Activated CD4-positive, alpha-beta T cell treated with anti-CD3 and anti-CD28 coated beads, Interleukin-2, amount 10 ng/mL, durations not matched to agents 7 days and 5 days (primary cell): Measurements from ENCODE around the gene LAX1. TPM values are rescaled to one million over a fixed set of nuclear protein-coding genes. Genes with fewer than 3 reads are reported as not detected.
A peak's percentile ranks its signal among the peaks of the same experiment; 100 is the strongest.
"Not testable (repeated sequence)": the region's sequence is repeated elsewhere in the genome, so short reads cannot be mapped to it uniquely, and the experiment has no call there.

Experiments
- CTCF ChIA-PET: fragments of 350-600 bp; sonication (Branson Sonifier 250); formaldehyde crosslinking; loops from one replicate; lab custom pipeline; 2021; ENCODE audit warnings: antibody characterized with exemption; lab: Charles Lee
- POLR2A ChIA-PET: fragments of 350-600 bp; sonication (Branson Sonifier 250); formaldehyde crosslinking; loops from one replicate; lab custom pipeline; 2021; ENCODE audit warnings: antibody characterized with exemption; lab: Charles Lee
- DNase-seq: peaks from one replicate; pipeline ENCODE4 v3.0.0-alpha.2; 2020
- H3K27ac Mint-ChIP-seq: one replicate; pipeline ENCODE4 v1.8.0; 2021; ENCODE audit warnings: mild to moderate bottlenecking, moderate library complexity, mixed read lengths
- H3K27me3 Mint-ChIP-seq: one replicate; pipeline ENCODE4 v1.8.0; 2021; ENCODE audit warnings: mixed read lengths
- H3K36me3 Mint-ChIP-seq: one replicate; pipeline ENCODE4 v1.8.0; 2021; ENCODE audit warnings: low read depth, mixed read lengths
- H3K4me1 Mint-ChIP-seq: one replicate; pipeline ENCODE4 v1.8.0; 2021; ENCODE audit warnings: mixed read lengths
- H3K4me3 Mint-ChIP-seq: one replicate; pipeline ENCODE4 v1.8.0; 2021; ENCODE audit warnings: mild to moderate bottlenecking, moderate library complexity, mixed read lengths
- H3K9me3 Mint-ChIP-seq: one replicate; pipeline ENCODE4 v1.8.0; 2021; ENCODE audit warnings: mixed read lengths
- total RNA-seq, 2 experiments: library from RNA; stranded (reverse); gene quantifications; one replicate each; pipeline ENCODE4 v1.2.3, GENCODE V29; 2021

Gene LAX1
- total RNA-seq, 2 experiments from 2014 or later = 18.9 to 20.5 TPM

GRCh38 chr1:203776636-203777035 is 11.7 kb downstream of the LAX1 start:
- POLR2A ChIA-PET = no interaction called here
- H3K27me3 Mint-ChIP-seq = no peaks in the 10 kb centered on the region
- peaks cover 3% of the 10 kb centered on the region for H3K4me1 Mint-ChIP-seq
- H3K4me3 Mint-ChIP-seq = no peak overlapping the region
- H3K36me3 Mint-ChIP-seq = peaks cover 42% of the 10 kb centered on the region
- H3K9me3 Mint-ChIP-seq = no peaks in the 10 kb centered on the region
- no peak for DNase-seq
- H3K27ac Mint-ChIP-seq = no peak overlapping the region
- CTCF ChIA-PET = interaction anchor here (0.8 to 1.4 kb wide), 3 partner anchors 12 to 62 kb away, joined by 3 to 4 read pairs (median 4); partner anchors contain the start of gene LAX1

DNA sequence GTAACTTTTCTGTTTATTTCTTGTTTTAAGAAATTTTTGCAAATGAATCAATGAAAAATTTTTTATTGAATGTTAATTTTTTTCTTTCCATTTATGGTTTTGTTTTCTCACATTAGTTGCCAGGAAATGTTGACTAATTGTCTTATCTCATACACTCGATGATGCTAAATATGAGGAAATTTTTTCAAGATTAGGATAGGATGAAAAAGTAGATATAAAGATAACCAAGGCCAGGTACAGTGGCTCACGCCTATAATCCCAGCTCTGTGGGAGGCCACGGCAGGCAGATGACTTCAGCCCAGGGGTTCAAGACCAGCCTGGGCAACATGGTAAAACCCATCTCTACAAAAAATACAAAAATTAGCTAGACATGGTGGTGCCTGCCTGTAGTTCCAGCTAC is 12.6 kb downstream of the LAX1 start:
- no peak overlapping the region for H3K4me3 Mint-ChIP-seq
- H3K27ac Mint-ChIP-seq = no peak overlapping the region
- H3K36me3 Mint-ChIP-seq = peaks cover 38% of the 10 kb centered on the region
- ChIA-PET POLR2A (no interaction called here), CTCF (interaction anchor here (0.6 kb wide), 1 partner anchor 120 kb away, joined by 3 read pairs; no protein-coding TSS in a partner anchor)
- peaks cover 3% of the 10 kb centered on the region for H3K4me1 Mint-ChIP-seq
- no peaks in the 10 kb centered on the region for H3K9me3 Mint-ChIP-seq
- DNase-seq = no peak
- no peaks in the 10 kb centered on the region for H3K27me3 Mint-ChIP-seq

DNA sequence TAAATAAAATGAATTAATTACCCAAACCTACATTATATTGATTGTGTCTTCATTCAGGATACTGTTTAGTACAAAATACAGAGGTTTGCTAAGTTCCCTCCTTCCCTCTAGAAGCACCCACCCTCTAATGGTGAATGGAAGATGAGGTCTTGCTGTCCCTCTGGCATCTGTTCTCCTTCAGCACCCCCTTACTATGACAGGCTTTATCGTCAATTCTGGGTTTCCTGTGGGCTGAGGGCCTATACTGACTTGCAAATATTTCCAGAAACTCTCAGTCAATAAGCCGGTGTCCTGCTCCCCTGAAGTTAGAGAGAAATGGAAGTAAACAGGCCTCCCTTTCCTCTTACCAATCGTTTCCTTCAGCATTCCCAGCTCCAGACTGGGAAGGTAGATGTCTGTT is 13.2 kb downstream of the LAX1 start:
- POLR2A ChIA-PET = no interaction called here
- CTCF ChIA-PET = no interaction called here
- no peaks in the 10 kb centered on the region for H3K27me3 Mint-ChIP-seq
- H3K4me3 Mint-ChIP-seq = no peak overlapping the region
- no peaks in the 10 kb centered on the region for H3K9me3 Mint-ChIP-seq
- no peak overlapping the region for H3K27ac Mint-ChIP-seq
- H3K36me3 Mint-ChIP-seq = peaks cover 34% of the 10 kb centered on the region
- no peak for DNase-seq
- H3K4me1 Mint-ChIP-seq = peaks cover 3% of the 10 kb centered on the region

DNA sequence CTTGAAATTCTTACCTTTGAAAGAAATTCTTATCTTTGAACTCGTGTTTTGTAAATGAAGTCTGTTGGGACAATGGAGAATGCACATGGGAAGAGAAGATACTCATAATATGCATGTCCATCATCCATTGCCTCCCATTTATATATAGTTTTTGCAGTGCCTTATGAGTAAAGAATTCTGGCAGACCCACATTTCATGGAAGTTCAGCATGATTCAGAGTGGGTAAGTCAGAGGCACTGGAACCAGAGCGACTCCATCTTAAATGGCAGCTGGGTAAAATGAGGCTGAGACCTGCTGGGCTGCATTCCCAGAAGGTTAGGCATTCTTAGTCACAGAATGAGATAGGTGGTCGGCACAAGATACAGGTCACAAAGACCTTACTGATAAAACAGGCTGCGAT is 13.8 kb downstream of the LAX1 start:
- H3K9me3 Mint-ChIP-seq = no peaks in the 10 kb centered on the region
- no peak for DNase-seq
- H3K4me3 Mint-ChIP-seq = no peak overlapping the region
- H3K27ac Mint-ChIP-seq = no peak overlapping the region
- ChIA-PET CTCF (no interaction called here), POLR2A (no interaction called here)
- H3K27me3 Mint-ChIP-seq = no peaks in the 10 kb centered on the region
- peaks cover 32% of the 10 kb centered on the region for H3K36me3 Mint-ChIP-seq
- H3K4me1 Mint-ChIP-seq = peaks cover 3% of the 10 kb centered on the region

- Mint-ChIP-seq H3K9me3 (no peaks in the 10 kb centered on the region), H3K27ac (no peak overlapping the region), H3K36me3 (peaks cover 6% of the 10 kb centered on the region), H3K4me3 (no peak overlapping the region), H3K4me1 (no peaks in the 10 kb centered on the region), H3K27me3 (no peaks in the 10 kb centered on the region)
- POLR2A ChIA-PET = no interaction called here
- no peak for DNase-seq
- CTCF ChIA-PET = interaction anchor here (1.0 to 1.4 kb wide), 3 partner anchors 10 to 54 kb away, joined by 3 to 4 read pairs (median 3); partner anchors contain the start of gene LAX1
These were observed 17.0 kb downstream of the LAX1 start for GRCh38 chr1:203781962-203782361.

GRCh38 chr1:203789966-203790365 is 25.0 kb downstream of the LAX1 start:
- CTCF ChIA-PET = interaction anchor here (0.6 to 1.7 kb wide), 4 partner anchors 16 to 56 kb away, joined by 3 to 4 read pairs (median 4); partner anchors contain the start of gene LAX1
- H3K27me3 Mint-ChIP-seq = no peaks in the 10 kb centered on the region
- no peak overlapping the region for H3K27ac Mint-ChIP-seq
- H3K36me3 Mint-ChIP-seq = no peaks in the 10 kb centered on the region
- no peak for DNase-seq
- H3K4me3 Mint-ChIP-seq = no peak overlapping the region
- H3K9me3 Mint-ChIP-seq = no peaks in the 10 kb centered on the region
- peaks cover 6% of the 10 kb centered on the region for H3K4me1 Mint-ChIP-seq
- POLR2A ChIA-PET = no interaction called here

- Mint-ChIP-seq H3K4me1 (peaks cover 12% of the 10 kb centered on the region), H3K27ac (no peak overlapping the region), H3K4me3 (no peak overlapping the region), H3K36me3 (peaks cover 5% of the 10 kb centered on the region), H3K27me3 (no peaks in the 10 kb centered on the region), H3K9me3 (no peaks in the 10 kb centered on the region)
- ChIA-PET POLR2A (no interaction called here), CTCF (interaction anchor here (0.7 to 1.7 kb wide), 5 partner anchors 8 to 43 kb away, joined by 3 to 4 read pairs (median 4); no protein-coding TSS in a partner anchor)
- no peak for DNase-seq
These were observed 26.5 kb downstream of the LAX1 start for GRCh38 chr1:203791498-203791897.

GRCh38 chr1:203792486-203792885 is 27.5 kb downstream of the LAX1 start:
- Mint-ChIP-seq H3K27me3 (no peaks in the 10 kb centered on the region), H3K4me1 (peaks cover 21% of the 10 kb centered on the region), H3K36me3 (peaks cover 12% of the 10 kb centered on the region), H3K9me3 (no peaks in the 10 kb centered on the region), H3K27ac (no peak overlapping the region), H3K4me3 (no peak overlapping the region)
- DNase-seq = no peak
- ChIA-PET POLR2A (no interaction called here), CTCF (interaction anchor here (0.7 kb wide), 1 partner anchor 9 kb away, joined by 3 read pairs; no protein-coding TSS in a partner anchor)

GRCh38 chr1:203793561-203793960 is 28.6 kb downstream of the LAX1 start:
- H3K27ac Mint-ChIP-seq, CTCF ChIA-PET, H3K9me3 Mint-ChIP-seq, DNase-seq, POLR2A ChIA-PET, H3K27me3 Mint-ChIP-seq, H3K4me3 Mint-ChIP-seq: not testable (repeated sequence)
- peaks cover 32% of the 10 kb centered on the region for H3K4me1 Mint-ChIP-seq
- H3K36me3 Mint-ChIP-seq = peaks cover 23% of the 10 kb centered on the region

- DNase-seq = no peak
- Mint-ChIP-seq H3K27ac (peak overlapping the region; percentile 93), H3K4me1 (peaks cover 45% of the 10 kb centered on the region), H3K9me3 (peaks cover 4% of the 10 kb centered on the region), H3K4me3 (peak overlapping the region; percentile 95), H3K36me3 (peaks cover 36% of the 10 kb centered on the region), H3K27me3 (no peaks in the 10 kb centered on the region)
- ChIA-PET POLR2A (no interaction called here), CTCF (no interaction called here)
These were observed 29.9 kb downstream of the LAX1 start for GRCh38 chr1:203794764-203795440.

DNA sequence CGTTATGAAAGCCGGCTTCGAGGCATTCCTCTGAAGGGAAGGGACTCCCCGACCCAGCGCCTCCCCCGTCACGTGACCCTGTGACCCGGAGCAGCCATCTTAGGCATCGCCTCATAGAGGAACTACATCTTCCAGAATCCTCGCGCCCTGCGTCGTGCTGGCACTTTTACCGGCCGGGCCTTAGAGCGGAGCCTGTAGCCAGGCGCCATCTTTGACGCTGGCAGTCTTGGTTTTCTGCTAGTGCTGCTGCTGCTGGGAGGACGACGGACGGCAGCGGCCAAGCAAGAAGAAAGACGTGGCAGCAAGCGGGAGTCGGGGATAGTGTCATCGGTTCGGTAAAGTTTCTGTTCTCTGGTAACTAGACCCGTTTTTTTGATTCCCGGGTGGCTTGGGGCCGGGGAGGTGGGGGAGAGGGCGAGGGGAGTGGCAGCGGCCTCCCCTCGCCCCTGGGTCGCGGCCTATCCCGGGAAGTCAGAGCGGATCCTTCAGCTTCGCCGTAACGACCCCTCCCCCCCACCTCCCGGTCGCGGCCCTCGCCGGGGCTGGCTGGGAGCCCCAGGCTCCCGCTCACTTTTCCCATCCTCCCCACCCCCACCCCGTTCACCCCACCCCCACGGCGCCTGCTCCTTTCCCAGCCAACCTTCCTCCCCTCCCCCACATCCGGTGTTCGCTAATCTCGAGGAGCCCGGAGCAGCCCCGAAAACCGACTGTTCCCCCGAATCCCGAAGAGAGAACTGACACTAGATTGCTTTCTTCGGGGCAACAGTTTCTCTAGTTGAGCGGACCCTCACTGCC is 30.7 kb downstream of the LAX1 start, which contains the start of the genes ZBED6 and ZC3H11A:
Gene ZBED6, plus strand, starts transcription at position 183 of the 795 bp plus-strand sequence. CDS start 1,900 bp downstream, outside the sequence.
Gene ZC3H11A, plus strand, starts transcription at position 183 of the 795 bp plus-strand sequence. CDS start 21,448 bp downstream, outside the sequence.
- H3K36me3 Mint-ChIP-seq = peaks cover 39% of the 10 kb centered on the region
- peak; percentile 100 for DNase-seq
- H3K27me3 Mint-ChIP-seq = no peaks in the 10 kb centered on the region
- peak within 1 kb of the TSS; percentile 95 for H3K4me3 Mint-ChIP-seq
- peaks cover 4% of the 10 kb centered on the region for H3K9me3 Mint-ChIP-seq
- peaks cover 51% of the 10 kb centered on the region for H3K4me1 Mint-ChIP-seq
- POLR2A ChIA-PET = interaction anchor here (0.5 kb wide), 1 partner anchor 732 kb away, joined by 3 read pairs; no protein-coding TSS in a partner anchor
- CTCF ChIA-PET = interaction anchor here (0.8 kb wide), 1 partner anchor 40 kb away, joined by 4 read pairs; no protein-coding TSS in a partner anchor
- H3K27ac Mint-ChIP-seq = peak within 1 kb of the TSS; percentile 93

- peaks cover 40% of the 10 kb centered on the region for H3K36me3 Mint-ChIP-seq
- peak; percentile 38 for DNase-seq
- H3K4me1 Mint-ChIP-seq = peaks cover 52% of the 10 kb centered on the region
- peaks cover 4% of the 10 kb centered on the region for H3K9me3 Mint-ChIP-seq
- H3K27ac Mint-ChIP-seq = peak overlapping the region; percentile 93
- H3K4me3 Mint-ChIP-seq = peak overlapping the region; percentile 95
- POLR2A ChIA-PET = interaction anchor here (0.5 kb wide), 1 partner anchor 732 kb away, joined by 3 read pairs; no protein-coding TSS in a partner anchor
- H3K27me3 Mint-ChIP-seq = no peaks in the 10 kb centered on the region
- CTCF ChIA-PET = interaction anchor here (0.8 kb wide), 1 partner anchor 40 kb away, joined by 4 read pairs; no protein-coding TSS in a partner anchor
These were observed 31.2 kb downstream of the LAX1 start for GRCh38 chr1:203796236-203796605.
